ENCODE data around the gene CBLB.

Gene CBLB

DNA sequence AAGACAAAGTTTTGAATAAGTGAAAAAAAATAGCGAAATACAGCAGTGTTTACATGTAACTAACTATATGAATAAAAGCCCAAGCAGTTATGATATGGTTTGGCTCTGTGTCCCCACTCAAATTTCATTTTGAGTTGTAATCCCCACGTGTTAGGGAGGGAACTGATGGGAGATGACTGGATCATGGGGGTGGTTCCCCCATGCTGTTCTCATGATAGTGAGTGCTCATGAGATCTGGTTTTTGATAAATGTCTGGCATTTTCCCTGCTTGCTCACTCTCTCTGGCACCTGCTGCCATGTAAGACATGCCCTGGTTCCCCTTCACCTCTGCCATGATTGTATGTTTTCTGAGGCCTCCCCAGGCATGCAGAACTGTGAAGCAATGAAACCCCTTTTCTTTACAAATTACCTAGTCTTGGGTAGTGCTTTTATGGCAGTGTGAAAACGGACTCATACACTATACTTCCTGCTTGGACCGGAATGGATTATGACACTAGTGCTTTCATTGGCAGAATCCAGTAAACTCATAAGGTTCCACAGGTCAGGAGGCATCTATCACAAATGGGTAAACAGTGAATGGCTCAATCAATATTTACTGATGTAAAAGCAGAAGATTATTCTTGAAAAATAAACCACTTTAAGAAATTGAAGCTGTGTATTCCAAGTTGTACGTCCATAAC, 192.1 kb downstream of the CBLB start:
- no peak for DNase-seq

DNA sequence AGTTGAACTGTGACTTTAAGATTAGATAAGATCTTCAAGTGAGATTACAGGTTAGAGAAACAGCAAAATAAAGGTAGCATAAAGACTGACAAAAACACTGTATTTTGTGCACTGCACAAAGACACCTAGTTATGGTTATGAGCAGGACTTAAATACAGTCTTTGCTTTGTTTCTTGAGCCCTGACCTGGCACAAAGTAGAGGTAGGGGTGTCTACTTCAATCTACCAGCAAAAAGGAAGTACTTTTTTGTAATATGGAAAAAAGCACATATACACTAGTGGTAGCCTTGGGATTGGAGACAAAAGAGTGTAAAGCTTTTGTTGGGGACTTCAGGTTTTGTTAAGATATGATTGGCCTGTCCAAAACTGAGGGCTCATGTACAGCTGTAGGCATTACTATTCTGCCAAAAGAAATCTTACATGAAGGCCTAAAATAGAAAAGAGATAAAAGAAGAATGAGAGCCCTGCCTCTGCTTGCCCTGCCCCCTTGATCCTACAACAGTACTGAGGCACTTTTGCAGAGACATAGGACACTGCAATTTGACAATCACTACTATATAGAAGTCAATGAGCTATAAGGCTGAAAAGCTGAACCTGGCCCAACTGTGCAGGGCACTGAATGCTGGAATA, 194.3 kb downstream of the CBLB start:
- no peak for DNase-seq

- no peak for DNase-seq
These were observed 195.8 kb downstream of the CBLB start for GRCh38 chr3:105672996-105673395.

- no peak for DNase-seq
These were observed 206.5 kb downstream of the CBLB start for GRCh38 chr3:105662306-105662705.

- no peak for DNase-seq
These were observed 207.4 kb downstream of the CBLB start for GRCh38 chr3:105661461-105661860.

DNA sequence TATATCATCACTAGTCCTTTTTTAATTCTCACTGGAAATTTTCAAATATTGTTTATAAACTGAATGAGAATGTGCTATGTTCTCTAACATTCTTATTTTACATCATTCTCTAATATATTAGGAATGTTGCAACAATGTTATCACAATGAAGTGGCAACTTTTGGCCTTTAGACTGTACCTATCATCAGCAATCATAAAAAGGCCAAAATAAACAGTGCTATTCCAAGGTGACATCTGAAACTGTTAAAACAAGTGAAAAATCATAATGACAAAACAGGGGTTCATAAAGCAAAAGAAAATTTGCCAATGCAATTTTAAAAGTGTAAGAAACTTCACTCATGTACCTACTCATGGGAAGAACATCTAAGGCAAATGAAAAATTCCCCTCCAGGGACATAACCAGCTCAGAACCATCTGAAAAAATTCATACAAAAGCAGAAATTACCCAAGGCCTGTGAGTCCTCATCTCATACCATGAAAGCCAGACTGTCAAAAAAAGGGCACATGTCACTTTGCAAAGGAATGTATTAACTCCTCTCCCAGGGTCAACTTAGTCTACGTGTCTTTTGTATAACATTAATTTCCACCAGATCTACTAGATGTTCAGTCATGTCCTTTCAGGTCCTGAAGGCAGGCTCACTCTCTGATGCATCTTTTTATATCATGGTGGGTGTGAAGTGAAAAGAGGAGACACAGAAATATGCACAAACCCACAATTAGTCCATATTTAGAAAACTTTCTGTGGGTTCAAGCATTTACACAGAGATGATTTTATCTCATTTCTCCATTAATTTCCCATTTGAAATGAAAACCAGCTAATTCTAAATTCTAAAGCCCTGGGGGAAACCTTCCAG, 211.9 kb downstream of the CBLB start:
- no peak for DNase-seq

GRCh38 chr3:105653868-105654267, 214.9 kb downstream of the CBLB start:
- no peak for DNase-seq

- DNase-seq, result no peak
These were observed 215.6 kb downstream of the CBLB start for GRCh38 chr3:105653166-105653565.

DNA sequence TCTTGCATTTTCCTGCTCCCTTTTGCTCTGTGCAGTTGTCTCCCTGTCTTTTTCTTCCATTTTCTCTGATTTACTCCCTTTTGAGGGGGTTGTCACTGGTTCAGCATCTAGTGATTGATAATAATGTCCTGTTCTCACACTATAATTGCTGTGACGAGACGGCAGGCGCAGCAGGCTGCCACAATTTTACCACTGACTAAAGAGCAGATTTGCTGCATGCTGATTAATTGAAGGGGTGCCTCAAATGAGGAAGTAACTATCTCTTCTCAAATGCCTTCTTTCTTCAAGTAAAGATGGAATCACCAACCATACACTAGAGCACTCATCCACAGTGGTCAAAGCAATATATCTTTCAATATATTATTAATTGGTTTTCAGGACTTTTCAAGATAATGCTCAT, 219.3 kb downstream of the CBLB start:
- DNase-seq, result no peak

GRCh38 chr3:105647047-105647446, 221.8 kb downstream of the CBLB start:
- DNase-seq, result no peak

DNA sequence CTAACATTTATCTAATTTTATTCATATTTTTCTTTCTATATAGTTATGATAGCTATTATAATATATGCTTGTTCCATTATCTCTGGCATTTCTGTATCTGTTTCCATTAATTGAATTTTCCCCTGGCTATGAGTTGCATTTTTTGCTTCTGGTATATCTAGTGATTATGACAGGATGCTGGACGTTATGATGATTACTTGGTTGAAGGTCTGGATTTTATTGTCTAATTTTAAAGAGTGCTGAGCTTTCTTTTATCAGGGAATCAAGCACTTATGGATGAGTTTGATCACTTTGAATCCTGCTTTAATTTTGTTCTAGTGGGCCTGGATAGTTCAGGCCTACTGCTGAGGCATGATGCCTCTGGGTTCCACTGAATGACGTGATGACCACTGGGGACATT, 229.7 kb downstream of the CBLB start:
- no peak for DNase-seq

DNA sequence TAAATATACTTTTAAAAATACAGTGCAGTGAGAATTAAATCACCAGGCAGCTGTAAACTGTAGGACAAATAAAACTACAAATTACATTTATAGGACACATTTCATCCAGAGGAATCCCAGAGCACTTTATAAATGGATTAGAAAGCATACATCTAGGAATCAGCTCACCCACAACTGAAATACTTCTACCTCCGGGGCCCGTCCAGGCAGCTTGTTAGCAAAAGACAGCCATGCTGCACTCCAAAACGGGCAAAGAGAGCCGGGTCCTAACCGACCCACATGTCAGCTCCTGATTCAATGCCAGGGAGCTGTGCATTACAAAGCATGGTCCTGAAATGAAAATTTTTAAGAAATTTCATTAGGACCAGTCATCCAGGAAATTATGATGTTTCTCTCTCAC, 234.1 kb downstream of the CBLB start:
- DNase-seq, result no peak

DNA sequence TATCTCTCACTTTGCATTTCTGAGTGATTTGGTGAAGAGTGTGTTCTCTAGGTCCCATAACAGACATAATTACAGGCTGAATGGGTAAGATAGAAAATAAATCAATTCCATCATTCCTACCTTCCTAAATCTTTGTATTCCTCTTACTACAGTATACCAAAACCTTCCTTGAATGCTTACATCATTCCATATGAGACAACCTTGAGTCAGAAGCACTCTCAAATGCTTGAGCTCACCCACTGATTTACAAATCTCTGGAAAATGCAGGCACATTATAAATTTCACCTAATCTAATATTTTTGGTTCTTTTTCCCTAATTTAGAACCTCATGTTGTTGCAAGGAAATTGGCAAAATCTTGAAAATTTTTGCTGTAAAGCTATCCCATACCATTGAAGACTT, 239.1 kb downstream of the CBLB start:
- DNase-seq, result no peak

GRCh38 chr3:105626739-105627138, 242.1 kb downstream of the CBLB start:
- DNase-seq, result no peak

- no peak for DNase-seq
These were observed 246.6 kb downstream of the CBLB start for GRCh38 chr3:105622169-105622568.

DNA sequence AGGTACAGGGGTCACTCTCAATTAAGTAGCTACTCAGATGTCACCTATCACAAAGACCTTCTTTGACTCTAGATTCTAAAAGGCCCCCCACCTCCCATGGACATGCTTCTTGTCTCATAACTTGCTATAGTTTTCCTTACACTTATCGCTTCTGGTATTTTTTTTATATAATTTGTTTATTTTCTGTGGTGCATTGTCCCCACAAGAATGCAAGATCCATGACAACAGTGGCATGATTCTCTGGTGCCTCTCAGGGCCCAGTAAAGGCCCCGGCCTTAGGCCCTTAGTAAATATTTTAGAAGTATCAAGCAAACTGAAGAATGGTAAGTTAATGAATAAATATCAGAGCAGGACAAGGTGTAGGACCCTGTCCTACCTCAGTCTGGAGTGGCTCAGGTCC, 248.6 kb downstream of the CBLB start:
- no peak for DNase-seq

DNA sequence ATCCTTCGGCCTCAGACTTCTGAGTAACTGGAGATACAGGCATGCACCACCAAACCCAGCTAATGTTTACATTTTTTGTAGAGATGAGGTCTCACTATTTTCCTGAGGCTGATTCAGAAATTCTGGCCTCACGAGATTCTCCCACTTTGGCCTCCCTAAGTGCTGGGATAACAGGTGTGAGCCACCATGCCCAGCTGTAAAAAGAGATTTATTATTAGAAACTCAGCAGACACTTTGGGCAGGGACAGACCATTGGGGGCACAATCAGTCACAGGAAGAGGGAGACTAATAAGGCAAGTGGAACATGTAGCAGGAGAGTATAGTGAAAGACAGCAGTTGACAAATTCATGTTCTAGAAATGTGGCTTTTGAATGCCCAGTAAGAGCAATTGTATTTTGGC, 249.2 kb downstream of the CBLB start:
- DNase-seq, result no peak

DNA sequence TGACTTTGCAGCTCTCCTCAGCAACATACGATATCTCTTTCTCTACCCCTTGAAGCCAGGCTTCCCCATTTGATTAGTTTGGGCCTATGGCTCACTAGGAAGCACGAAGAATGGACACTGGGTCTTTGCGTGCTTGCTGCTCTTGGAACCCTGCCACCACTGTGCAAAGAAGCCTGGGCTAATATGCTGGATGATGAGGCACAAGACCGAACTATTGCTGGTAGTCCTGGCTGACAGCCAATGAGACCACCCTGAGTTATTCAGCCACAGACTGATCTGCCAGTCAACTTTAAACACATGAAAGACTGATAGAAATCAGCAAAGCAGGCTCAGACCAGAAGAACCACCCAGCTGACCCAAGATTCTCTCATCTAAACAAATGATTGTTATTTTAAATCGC, 250.3 kb downstream of the CBLB start:
- no peak for DNase-seq

DNA sequence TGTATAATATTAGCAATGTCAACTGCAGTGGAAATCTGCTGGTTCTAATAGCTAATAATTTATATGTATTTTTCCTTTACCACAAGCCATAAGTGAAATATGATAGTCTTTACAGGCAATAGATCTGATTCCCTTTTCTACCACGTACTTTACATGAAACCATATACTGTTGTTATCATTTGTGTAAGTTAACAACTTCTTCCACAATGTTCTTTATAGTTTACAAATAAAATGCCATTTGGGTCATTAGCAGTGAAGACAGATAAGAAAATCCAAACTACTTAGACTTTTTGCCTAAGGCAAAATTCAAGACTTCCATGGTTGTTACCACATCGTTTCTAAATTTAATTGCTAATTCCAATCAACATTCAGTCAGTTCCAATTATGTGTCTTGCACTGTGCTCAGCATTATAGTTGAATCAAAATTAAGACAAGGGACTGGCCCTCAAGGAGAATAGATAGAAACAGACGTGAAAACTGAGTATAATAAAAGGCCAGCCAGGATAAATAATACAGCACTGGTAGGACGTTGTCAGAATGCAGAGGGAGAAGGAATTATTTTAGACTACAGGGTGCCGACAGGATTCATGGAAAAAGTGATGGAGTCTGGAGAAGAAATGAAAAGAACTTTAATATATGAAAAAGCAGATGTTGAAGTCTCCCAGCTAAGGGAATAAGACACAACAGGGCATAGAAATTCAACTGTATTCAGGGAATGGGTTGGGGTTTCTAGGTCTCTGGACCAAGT, 252.3 kb downstream of the CBLB start:
- no peak for DNase-seq

- no peak for DNase-seq
These were observed 253.0 kb downstream of the CBLB start for GRCh38 chr3:105615814-105616213.

GRCh38 chr3:105614288-105615030, 254.4 kb downstream of the CBLB start:
- no peak for DNase-seq

DNA sequence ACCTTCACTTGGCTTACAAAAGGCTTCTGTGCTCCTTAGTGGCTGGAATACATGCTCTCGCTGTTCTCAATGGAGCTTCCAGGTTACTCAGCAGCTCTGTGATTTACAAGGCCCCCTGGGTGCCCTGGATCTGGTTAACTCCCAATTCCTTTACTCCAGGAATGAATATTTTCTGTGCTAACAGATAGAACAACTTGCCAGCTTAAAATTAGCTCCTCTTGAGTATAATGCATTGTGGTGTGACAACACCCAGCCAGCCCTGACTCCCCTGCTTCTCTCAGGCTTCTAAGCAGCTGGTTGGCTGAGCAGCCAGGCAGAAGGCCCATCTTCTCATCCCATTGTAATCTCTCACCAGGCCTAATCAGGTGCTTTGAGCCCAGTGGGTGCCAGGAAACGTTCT, 255.7 kb downstream of the CBLB start:
- no peak for DNase-seq
